ENCODE results near the gene SEC22A.

DNA sequence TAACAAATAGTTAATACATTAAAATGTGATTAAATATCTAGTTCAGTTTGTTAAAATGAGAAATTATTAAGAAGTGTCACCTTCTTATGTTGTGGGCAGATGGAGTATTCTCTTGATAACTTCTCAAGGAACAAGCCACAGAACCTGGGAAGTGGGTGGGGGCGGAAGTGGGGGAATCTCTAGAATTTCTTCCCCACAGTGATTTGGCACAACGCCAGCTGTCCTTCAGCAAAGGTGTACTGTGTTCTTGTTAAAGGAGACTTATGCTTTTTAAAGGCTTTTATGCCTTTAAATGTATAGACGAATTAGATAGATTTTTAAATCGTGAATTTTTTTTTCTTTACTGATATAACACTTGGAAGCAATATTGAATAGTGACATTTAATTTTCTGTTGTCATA is 42.4 kb downstream of the SEC22A start:
- TF ChIP-seq, protein P1, sequence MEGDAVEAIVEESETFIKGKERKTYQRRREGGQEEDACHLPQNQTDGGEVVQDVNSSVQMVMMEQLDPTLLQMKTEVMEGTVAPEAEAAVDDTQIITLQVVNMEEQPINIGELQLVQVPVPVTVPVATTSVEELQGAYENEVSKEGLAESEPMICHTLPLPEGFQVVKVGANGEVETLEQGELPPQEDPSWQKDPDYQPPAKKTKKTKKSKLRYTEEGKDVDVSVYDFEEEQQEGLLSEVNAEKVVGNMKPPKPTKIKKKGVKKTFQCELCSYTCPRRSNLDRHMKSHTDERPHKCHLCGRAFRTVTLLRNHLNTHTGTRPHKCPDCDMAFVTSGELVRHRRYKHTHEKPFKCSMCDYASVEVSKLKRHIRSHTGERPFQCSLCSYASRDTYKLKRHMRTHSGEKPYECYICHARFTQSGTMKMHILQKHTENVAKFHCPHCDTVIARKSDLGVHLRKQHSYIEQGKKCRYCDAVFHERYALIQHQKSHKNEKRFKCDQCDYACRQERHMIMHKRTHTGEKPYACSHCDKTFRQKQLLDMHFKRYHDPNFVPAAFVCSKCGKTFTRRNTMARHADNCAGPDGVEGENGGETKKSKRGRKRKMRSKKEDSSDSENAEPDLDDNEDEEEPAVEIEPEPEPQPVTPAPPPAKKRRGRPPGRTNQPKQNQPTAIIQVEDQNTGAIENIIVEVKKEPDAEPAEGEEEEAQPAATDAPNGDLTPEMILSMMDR (IDR thresholded peaks at IDR 0.05) = no peak
- TF ChIP-seq POLR2A (IDR thresholded peaks at IDR 0.05) (no peak), POLR2AphosphoS5 (IDR thresholded peaks at IDR 0.05) (no peak)

All from prostate gland (tissue), 2 donors.